NB4 (cell line): ENCODE results near the gene PNKP.

ENCODE experiments used
- CTCF ChIP-seq: IDR thresholded peaks from one replicate; pipeline ENCODE4 v1.5.1; 2012; ENCODE audit warnings: low read depth, low read length
- MAX ChIP-seq: IDR thresholded peaks from 2 replicates; pipeline ENCODE4 v1.6.1; 2011; ENCODE audit warnings: low read depth, low read length
- POLR2A ChIP-seq: IDR thresholded peaks from 2 replicates; pipeline ENCODE4 v1.6.1; 2011; ENCODE audit warnings: mild to moderate bottlenecking; ENCODE audit not compliant: insufficient read length; ENCODE audit errors: extremely low read depth

GRCh38 chr19:49837425-49837824 lies 30.0 kb downstream of the PNKP start:
- TF ChIP-seq CTCF, result no peak
- no peak for TF ChIP-seq POLR2A
- no peak for TF ChIP-seq MAX
